Measurements from ENCODE around the gene TBCD.

Gene TBCD

GRCh38 chr17:82851381-82851780, 99.5 kb downstream of the TBCD start:
- POLR2A ChIA-PET, result no interaction called here
- TF ChIP-seq BHLHE40 (IDR thresholded peaks at IDR 0.05; ENCODE audit: borderline replicate concordance) (no peak), ARNT (IDR thresholded peaks at IDR 0.05) (no peak), CTBP1 (IDR thresholded peaks at IDR 0.05; ENCODE audit: borderline replicate concordance) (no peak), FOXA1 (IDR thresholded peaks at IDR 0.05) (no peak), SUZ12 (IDR thresholded peaks at IDR 0.05) (no peak), FOXM1 (IDR thresholded peaks at IDR 0.05; ENCODE audit: borderline replicate concordance) (no peak), HDGF (IDR thresholded peaks at IDR 0.05; ENCODE audit: borderline replicate concordance) (no peak), SP1 (IDR thresholded peaks at IDR 0.05) (no peak), FOXK2 (IDR thresholded peaks at IDR 0.05) (no peak), L3MBTL2 (conservative IDR thresholded peaks at IDR 0.05) (no peak)
- no peak for DNase-seq (ENCODE audit: extremely low spot score)
- CTCF ChIA-PET, result no interaction called here

GRCh38 chr17:82854226-82854625, 102.4 kb downstream of the TBCD start:
- no peak for DNase-seq (ENCODE audit: extremely low spot score)
- ChIA-PET CTCF (no interaction called here), POLR2A (no interaction called here)
- TF ChIP-seq BHLHE40 (IDR thresholded peaks at IDR 0.05; ENCODE audit: borderline replicate concordance) (no peak), ELF4 (IDR thresholded peaks at IDR 0.05) (no peak), LEF1 (IDR thresholded peaks at IDR 0.05; ENCODE audit: borderline replicate concordance) (no peak), L3MBTL2 (conservative IDR thresholded peaks at IDR 0.05) (no peak), FOXA1 (IDR thresholded peaks at IDR 0.05) (no peak), NFRKB (IDR thresholded peaks at IDR 0.05) (no peak), HDGF (IDR thresholded peaks at IDR 0.05; ENCODE audit: borderline replicate concordance) (no peak), FOXK2 (IDR thresholded peaks at IDR 0.05) (no peak), SUZ12 (IDR thresholded peaks at IDR 0.05) (no peak), PKNOX1 (IDR thresholded peaks at IDR 0.05) (no peak), TARDBP (IDR thresholded peaks at IDR 0.05) (no peak), FOXM1 (IDR thresholded peaks at IDR 0.05; ENCODE audit: borderline replicate concordance) (no peak), CTBP1 (IDR thresholded peaks at IDR 0.05; ENCODE audit: borderline replicate concordance) (no peak), ARNT (IDR thresholded peaks at IDR 0.05) (no peak), ZNF384 (IDR thresholded peaks at IDR 0.05) (no peak), SP1 (IDR thresholded peaks at IDR 0.05) (no peak)

DNA sequence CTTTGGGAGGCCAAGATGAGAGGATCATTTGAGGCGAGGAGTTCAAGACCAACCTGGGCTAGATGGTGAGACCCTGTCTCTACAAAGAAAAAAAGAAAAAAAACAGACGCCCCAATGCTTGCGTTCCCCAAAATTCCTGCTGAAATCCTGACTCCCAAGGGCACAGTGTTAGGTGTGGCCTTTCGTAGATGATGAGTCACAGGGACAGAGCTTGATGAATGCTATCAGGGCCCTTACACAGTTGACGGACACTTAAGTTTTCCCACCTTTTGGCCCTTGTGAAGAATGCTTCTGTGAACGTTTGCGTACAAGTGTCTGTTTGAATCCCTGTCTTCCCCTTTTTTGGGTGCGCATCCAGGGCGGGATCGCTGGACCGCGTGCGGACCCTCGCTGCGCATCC, 104.5 kb downstream of the TBCD start:
- POLR2A ChIA-PET, result no interaction called here
- DNase-seq (ENCODE audit: extremely low spot score), result no peak
- TF ChIP-seq ELF4 (IDR thresholded peaks at IDR 0.05) (no peak), ZNF384 (IDR thresholded peaks at IDR 0.05) (no peak), SP1 (IDR thresholded peaks at IDR 0.05) (no peak), L3MBTL2 (conservative IDR thresholded peaks at IDR 0.05) (no peak), SUZ12 (IDR thresholded peaks at IDR 0.05) (no peak), BHLHE40 (IDR thresholded peaks at IDR 0.05; ENCODE audit: borderline replicate concordance) (no peak), FOXK2 (IDR thresholded peaks at IDR 0.05) (no peak), FOXM1 (IDR thresholded peaks at IDR 0.05; ENCODE audit: borderline replicate concordance) (no peak), PKNOX1 (IDR thresholded peaks at IDR 0.05) (no peak), LEF1 (IDR thresholded peaks at IDR 0.05; ENCODE audit: borderline replicate concordance) (no peak), ARNT (IDR thresholded peaks at IDR 0.05) (no peak), TARDBP (IDR thresholded peaks at IDR 0.05) (no peak), FOXA1 (IDR thresholded peaks at IDR 0.05) (no peak), HDGF (IDR thresholded peaks at IDR 0.05; ENCODE audit: borderline replicate concordance) (no peak), CTBP1 (IDR thresholded peaks at IDR 0.05; ENCODE audit: borderline replicate concordance) (no peak), NFRKB (IDR thresholded peaks at IDR 0.05) (no peak)
- CTCF ChIA-PET, result no interaction called here

GRCh38 chr17:82858376-82859126, 106.7 kb downstream of the TBCD start:
- no peak for DNase-seq (ENCODE audit: extremely low spot score)
- ChIA-PET POLR2A (no interaction called here), CTCF (interaction anchor here (0.6 kb wide), 1 partner anchor 55 kb away, joined by 3 read pairs; no protein-coding TSS in a partner anchor)
- TF ChIP-seq TARDBP (IDR thresholded peaks at IDR 0.05) (no peak), HDGF (IDR thresholded peaks at IDR 0.05; ENCODE audit: borderline replicate concordance) (no peak), ELF4 (IDR thresholded peaks at IDR 0.05) (no peak), FOXK2 (IDR thresholded peaks at IDR 0.05) (no peak), ARNT (IDR thresholded peaks at IDR 0.05) (no peak), BHLHE40 (IDR thresholded peaks at IDR 0.05; ENCODE audit: borderline replicate concordance) (no peak), FOXM1 (IDR thresholded peaks at IDR 0.05; ENCODE audit: borderline replicate concordance) (no peak), ZNF384 (IDR thresholded peaks at IDR 0.05) (no peak), FOXA1 (IDR thresholded peaks at IDR 0.05) (no peak), CTBP1 (IDR thresholded peaks at IDR 0.05; ENCODE audit: borderline replicate concordance) (no peak), L3MBTL2 (conservative IDR thresholded peaks at IDR 0.05) (no peak)

GRCh38 chr17:82859431-82860403, 107.9 kb downstream of the TBCD start:
- POLR2A ChIA-PET, result no interaction called here
- DNase-seq (ENCODE audit: extremely low spot score), result no peak
- TF ChIP-seq FOXA1 (IDR thresholded peaks at IDR 0.05) (no peak), CTBP1 (IDR thresholded peaks at IDR 0.05; ENCODE audit: borderline replicate concordance) (no peak), PKNOX1 (IDR thresholded peaks at IDR 0.05) (no peak), SUZ12 (IDR thresholded peaks at IDR 0.05) (no peak), L3MBTL2 (conservative IDR thresholded peaks at IDR 0.05) (no peak), ELF4 (IDR thresholded peaks at IDR 0.05) (no peak), ZNF384 (IDR thresholded peaks at IDR 0.05) (no peak), ARNT (IDR thresholded peaks at IDR 0.05) (no peak), TARDBP (IDR thresholded peaks at IDR 0.05) (no peak), HDGF (IDR thresholded peaks at IDR 0.05; ENCODE audit: borderline replicate concordance) (no peak), FOXK2 (IDR thresholded peaks at IDR 0.05) (no peak), NFRKB (IDR thresholded peaks at IDR 0.05) (no peak), SP1 (IDR thresholded peaks at IDR 0.05) (no peak), FOXM1 (IDR thresholded peaks at IDR 0.05; ENCODE audit: borderline replicate concordance) (no peak), LEF1 (IDR thresholded peaks at IDR 0.05; ENCODE audit: borderline replicate concordance) (no peak), BHLHE40 (IDR thresholded peaks at IDR 0.05; ENCODE audit: borderline replicate concordance) (no peak)
- CTCF ChIA-PET, result interaction anchor here (0.6 kb wide), 1 partner anchor 54 kb away, joined by 3 read pairs; no protein-coding TSS in a partner anchor

All from HEK293T (cell line).